ENCODE results near the gene SMIM29. TPM values are rescaled to one million over a fixed set of nuclear protein-coding genes. Genes with fewer than 3 reads are reported as not detected.

SMIM29 gene
- total RNA-seq, 4 donors from 2014 or later, result 8.2 to 14.9 (median 12.5) TPM

GRCh38 chr6:34280216-34280615, 31.4 kb upstream of the SMIM29 start:
- no peak for DNase-seq
- in situ Hi-C loops (cut with MboI; ENCODE audit: low pct_ligation_motif_present in 1 of 4, low pct_unique_long_range_greater_than_20kb in 1 of 4, low sequenced_read_pairs in 3 of 4), result no loop called here
- TF ChIP-seq POLR2A (IDR thresholded peaks at IDR 0.05), result no peak
- TF ChIP-seq, protein P1, sequence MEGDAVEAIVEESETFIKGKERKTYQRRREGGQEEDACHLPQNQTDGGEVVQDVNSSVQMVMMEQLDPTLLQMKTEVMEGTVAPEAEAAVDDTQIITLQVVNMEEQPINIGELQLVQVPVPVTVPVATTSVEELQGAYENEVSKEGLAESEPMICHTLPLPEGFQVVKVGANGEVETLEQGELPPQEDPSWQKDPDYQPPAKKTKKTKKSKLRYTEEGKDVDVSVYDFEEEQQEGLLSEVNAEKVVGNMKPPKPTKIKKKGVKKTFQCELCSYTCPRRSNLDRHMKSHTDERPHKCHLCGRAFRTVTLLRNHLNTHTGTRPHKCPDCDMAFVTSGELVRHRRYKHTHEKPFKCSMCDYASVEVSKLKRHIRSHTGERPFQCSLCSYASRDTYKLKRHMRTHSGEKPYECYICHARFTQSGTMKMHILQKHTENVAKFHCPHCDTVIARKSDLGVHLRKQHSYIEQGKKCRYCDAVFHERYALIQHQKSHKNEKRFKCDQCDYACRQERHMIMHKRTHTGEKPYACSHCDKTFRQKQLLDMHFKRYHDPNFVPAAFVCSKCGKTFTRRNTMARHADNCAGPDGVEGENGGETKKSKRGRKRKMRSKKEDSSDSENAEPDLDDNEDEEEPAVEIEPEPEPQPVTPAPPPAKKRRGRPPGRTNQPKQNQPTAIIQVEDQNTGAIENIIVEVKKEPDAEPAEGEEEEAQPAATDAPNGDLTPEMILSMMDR (IDR thresholded peaks at IDR 0.05), result no peak
- no peak for TF ChIP-seq POLR2AphosphoS5 (IDR thresholded peaks at IDR 0.05)
- no peak for TF ChIP-seq EP300 (IDR thresholded peaks at IDR 0.05; ENCODE audit: low read depth)

DNA sequence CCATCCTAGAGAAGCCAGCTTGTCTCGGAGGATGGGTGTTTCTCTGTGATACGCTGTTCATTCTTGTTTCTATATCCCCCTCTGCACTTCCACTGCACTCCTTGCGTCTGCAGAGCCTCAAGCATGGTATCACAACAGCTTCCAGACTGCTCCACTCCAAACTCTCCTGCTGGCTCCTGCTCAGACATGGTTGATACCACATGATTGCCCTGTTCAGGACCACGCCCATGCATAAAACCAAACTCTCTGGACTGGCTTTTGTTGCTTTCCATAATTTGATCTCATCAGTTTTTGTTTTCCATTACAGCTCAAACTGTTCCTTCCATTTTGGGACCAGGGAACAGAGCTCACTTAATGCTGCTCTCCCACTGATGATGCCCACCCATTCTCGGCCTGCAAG, 30.0 kb upstream of the SMIM29 start:
- H3K4me1 ChIP-seq, result peaks cover 0 to 1% (median 0%) of the 10 kb centered on the region in 4 donors
- in situ Hi-C loops (cut with MboI; ENCODE audit: low pct_ligation_motif_present in 1 of 4, low pct_unique_long_range_greater_than_20kb in 1 of 4, low sequenced_read_pairs in 3 of 4), result no loop called here
- no peak for DNase-seq
- H3K4me3 ChIP-seq, result no peak overlapping the region
- TF ChIP-seq POLR2A (IDR thresholded peaks at IDR 0.05) (no peak), EP300 (IDR thresholded peaks at IDR 0.05; ENCODE audit: low read depth) (no peak), POLR2AphosphoS5 (IDR thresholded peaks at IDR 0.05) (no peak)
- TF ChIP-seq, protein P1 (IDR thresholded peaks at IDR 0.05), result no peak
- WGBS, 2 donors (ENCODE audit: low coverage in 1 of 2), result 86 to 98% methylated on average over 4 to 5 of the region's 5 CpGs
- intact Hi-C loops (cut with DNase I; ENCODE audit: low total_unique reads), result no loop called here
- H3K9me3 ChIP-seq, result no peaks in the 10 kb centered on the region
- H3K27ac ChIP-seq, result no peak overlapping the region
- no peaks in the 10 kb centered on the region for H3K36me3 ChIP-seq
- no peaks in the 10 kb centered on the region for H3K27me3 ChIP-seq

More at GRCh38 chr6:34280216-34280615, 31.4 kb upstream of the SMIM29 start:
- Histone ChIP-seq H3K36me3 (no peaks in the 10 kb centered on the region), H3K27ac (no peak overlapping the region), H3K4me3 (no peak overlapping the region), H3K4me1 (peaks cover 0 to 5% (median 1%) of the 10 kb centered on the region in 4 donors), H3K27me3 (no peaks in the 10 kb centered on the region), H3K9me3 (no peaks in the 10 kb centered on the region)
- intact Hi-C loops (cut with DNase I; ENCODE audit: low total_unique reads), result no loop called here
- WGBS, 2 donors (ENCODE audit: low coverage in 1 of 2), result 88 to 91% methylated on average over 1 to 4 of the region's 4 CpGs

- Histone ChIP-seq H3K4me1 (no peaks in the 10 kb centered on the region), H3K4me3 (no peak overlapping the region), H3K27ac (no peak overlapping the region), H3K9me3 (no peaks in the 10 kb centered on the region), H3K27me3 (no peaks in the 10 kb centered on the region), H3K36me3 (no peaks in the 10 kb centered on the region)
- intact Hi-C loops (cut with DNase I; ENCODE audit: low total_unique reads) (no loop called here), in situ Hi-C loops (cut with MboI; ENCODE audit: low pct_ligation_motif_present in 1 of 4, low pct_unique_long_range_greater_than_20kb in 1 of 4, low sequenced_read_pairs in 3 of 4) (no loop called here)
- no peak for DNase-seq
- 90% methylated on average over 4 of the region's 4 CpGs; no CpG with 5 or more reads in 1 of the 2 donors for WGBS, 2 donors (ENCODE audit: low coverage in 1 of 2)
- no peak for TF ChIP-seq POLR2AphosphoS5 (IDR thresholded peaks at IDR 0.05)
- no peak for TF ChIP-seq EP300 (IDR thresholded peaks at IDR 0.05; ENCODE audit: low read depth)
- TF ChIP-seq POLR2A (IDR thresholded peaks at IDR 0.05), result no peak
- TF ChIP-seq, protein P1 (IDR thresholded peaks at IDR 0.05), result no peak
Measured at GRCh38 chr6:34277763-34278112, 28.9 kb upstream of the SMIM29 start.

- no peaks in the 10 kb centered on the region for H3K4me1 ChIP-seq
- no peaks in the 10 kb centered on the region for H3K36me3 ChIP-seq
- in situ Hi-C loops (cut with MboI; ENCODE audit: low pct_ligation_motif_present in 1 of 4, low pct_unique_long_range_greater_than_20kb in 1 of 4, low sequenced_read_pairs in 3 of 4), result no loop called here
- no peak overlapping the region for H3K27ac ChIP-seq
- intact Hi-C loops (cut with DNase I; ENCODE audit: low total_unique reads), result no loop called here
- TF ChIP-seq, protein P1 (IDR thresholded peaks at IDR 0.05), result no peak
- TF ChIP-seq EP300 (IDR thresholded peaks at IDR 0.05; ENCODE audit: low read depth) (no peak), POLR2A (IDR thresholded peaks at IDR 0.05) (no peak), POLR2AphosphoS5 (IDR thresholded peaks at IDR 0.05) (no peak)
- no peaks in the 10 kb centered on the region for H3K27me3 ChIP-seq
- WGBS, 2 donors (ENCODE audit: low coverage in 1 of 2), result 79 to 85% methylated on average over 9 to 10 of the region's 10 CpGs
- H3K4me3 ChIP-seq, result no peak overlapping the region
- no peaks in the 10 kb centered on the region for H3K9me3 ChIP-seq
- no peak for DNase-seq
Measured at GRCh38 chr6:34276881-34277762, 28.3 kb upstream of the SMIM29 start.

Data from transverse colon (tissue), 4 donors.